ENCODE measurements around the gene SMAD7.

The SMAD7 gene, protein sequence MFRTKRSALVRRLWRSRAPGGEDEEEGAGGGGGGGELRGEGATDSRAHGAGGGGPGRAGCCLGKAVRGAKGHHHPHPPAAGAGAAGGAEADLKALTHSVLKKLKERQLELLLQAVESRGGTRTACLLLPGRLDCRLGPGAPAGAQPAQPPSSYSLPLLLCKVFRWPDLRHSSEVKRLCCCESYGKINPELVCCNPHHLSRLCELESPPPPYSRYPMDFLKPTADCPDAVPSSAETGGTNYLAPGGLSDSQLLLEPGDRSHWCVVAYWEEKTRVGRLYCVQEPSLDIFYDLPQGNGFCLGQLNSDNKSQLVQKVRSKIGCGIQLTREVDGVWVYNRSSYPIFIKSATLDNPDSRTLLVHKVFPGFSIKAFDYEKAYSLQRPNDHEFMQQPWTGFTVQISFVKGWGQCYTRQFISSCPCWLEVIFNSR

DNA sequence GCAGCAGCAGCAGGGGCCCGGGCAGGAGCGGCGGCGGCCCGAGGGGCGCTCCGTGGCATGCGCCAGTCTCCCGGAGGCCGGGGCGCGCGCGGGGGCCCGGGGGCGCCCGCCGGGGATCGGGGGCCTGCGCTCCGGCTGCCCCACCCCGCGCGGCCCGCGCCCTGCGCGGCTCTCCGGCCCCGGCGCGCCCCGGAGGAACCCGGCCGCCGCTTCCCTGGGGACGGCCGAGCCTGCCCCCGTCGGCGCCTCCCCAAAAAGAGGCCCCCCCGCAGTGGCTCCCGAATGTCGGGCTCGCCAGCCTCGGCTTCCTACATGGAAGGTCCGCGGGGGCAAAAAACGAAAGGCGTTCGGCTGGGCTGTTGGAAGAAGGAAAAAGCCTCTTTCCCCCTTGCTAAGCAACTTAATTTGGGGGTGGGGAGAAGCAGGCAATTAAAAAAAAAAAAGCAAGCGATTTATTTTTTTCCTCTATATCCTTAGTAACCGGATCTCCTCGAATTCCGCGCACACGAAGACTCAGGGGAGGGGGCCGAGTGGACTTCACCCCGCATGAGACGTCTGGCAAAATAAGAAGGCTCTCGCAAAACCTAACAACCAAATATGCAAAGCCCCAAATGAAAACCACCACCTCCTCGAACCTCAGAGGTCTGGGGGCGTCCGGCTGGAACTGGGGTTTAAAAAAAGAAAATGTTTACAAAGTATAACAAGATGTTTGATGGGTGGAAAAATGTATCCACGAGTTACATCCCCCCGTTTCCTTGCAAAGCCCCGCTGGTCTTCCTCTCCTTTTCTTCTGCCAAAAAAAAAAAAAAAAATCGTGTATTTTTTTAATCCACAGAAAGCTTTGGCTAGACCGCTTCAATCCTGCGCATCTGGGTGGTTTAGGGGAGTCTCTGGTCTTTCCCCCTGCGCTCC is at the start of gene SMAD7:
TSS of gene SMAD7 (minus strand) at position 430 of the 912 bp plus-strand sequence. CDS start 541 bp downstream, outside the sequence.
- DNase-seq = no peak

DNA sequence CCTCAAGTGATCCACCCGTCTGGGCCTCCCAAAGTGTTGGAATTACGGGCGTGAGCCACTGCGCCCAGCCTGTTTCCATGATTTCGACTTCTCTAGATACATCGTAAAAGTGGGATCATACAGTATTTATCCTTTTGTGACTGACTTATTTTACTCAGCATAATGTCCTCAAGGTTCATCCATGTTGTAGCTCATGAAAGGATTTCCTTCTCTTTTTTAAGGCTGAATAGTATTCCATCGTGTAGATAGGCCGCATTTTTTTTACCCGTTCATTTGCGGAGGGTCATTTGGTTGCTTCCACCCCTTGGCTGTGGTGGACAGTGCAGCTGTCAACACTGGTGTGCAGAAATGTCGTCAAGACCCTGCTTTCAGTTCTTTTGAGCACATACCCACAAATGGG is 48.8 kb upstream of the SMAD7 start:
- no peak for DNase-seq

- no peak for DNase-seq
Observed at GRCh38 chr18:48997985-48998831, 47.4 kb upstream of the SMAD7 start.

DNA sequence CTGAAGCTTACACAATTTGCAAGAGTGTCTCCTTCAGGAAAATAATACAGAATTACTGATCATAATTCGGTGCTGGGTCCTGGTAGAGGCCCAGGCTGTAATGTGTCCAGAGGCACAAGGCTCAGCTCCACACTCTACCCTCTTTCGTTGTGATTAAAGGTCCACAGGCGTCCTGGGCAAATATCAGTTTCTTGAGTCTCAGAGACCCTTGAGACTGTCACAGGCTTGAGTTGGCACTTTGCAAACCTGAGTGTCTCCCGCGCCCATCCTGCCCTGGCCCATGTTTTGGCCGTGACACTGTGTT is 46.9 kb upstream of the SMAD7 start:
- no peak for DNase-seq

DNA sequence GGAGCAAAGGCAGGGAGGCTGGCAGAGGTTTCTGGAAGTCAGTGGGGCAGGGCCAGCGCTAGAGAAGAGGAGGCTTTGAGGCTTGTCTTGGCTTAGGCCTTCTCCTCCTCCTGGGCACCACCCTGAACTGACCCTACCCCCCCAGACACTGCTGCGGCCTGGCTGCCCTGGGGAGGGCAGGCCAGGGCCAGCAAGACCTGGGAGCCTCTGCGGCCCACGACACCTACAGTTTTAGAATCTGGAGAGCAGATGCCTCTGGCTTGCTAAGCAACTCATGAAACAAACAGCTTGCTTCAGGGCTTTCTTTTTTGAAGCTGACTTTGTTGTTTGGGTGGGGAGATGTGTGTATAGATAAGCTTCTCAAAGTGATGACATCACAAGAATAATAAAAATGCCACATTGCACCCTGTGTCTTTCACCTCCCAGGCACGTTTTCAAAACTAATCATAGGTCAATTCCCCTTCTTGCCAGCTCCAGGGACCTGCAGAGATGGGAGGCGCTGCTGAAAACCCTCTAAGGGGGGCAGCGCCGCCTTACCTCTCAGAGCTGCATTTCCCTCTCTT is 46.2 kb upstream of the SMAD7 start:
- DNase-seq = no peak

GRCh38 chr18:48996041-48996440 is 45.3 kb upstream of the SMAD7 start:
- DNase-seq = no peak

DNA sequence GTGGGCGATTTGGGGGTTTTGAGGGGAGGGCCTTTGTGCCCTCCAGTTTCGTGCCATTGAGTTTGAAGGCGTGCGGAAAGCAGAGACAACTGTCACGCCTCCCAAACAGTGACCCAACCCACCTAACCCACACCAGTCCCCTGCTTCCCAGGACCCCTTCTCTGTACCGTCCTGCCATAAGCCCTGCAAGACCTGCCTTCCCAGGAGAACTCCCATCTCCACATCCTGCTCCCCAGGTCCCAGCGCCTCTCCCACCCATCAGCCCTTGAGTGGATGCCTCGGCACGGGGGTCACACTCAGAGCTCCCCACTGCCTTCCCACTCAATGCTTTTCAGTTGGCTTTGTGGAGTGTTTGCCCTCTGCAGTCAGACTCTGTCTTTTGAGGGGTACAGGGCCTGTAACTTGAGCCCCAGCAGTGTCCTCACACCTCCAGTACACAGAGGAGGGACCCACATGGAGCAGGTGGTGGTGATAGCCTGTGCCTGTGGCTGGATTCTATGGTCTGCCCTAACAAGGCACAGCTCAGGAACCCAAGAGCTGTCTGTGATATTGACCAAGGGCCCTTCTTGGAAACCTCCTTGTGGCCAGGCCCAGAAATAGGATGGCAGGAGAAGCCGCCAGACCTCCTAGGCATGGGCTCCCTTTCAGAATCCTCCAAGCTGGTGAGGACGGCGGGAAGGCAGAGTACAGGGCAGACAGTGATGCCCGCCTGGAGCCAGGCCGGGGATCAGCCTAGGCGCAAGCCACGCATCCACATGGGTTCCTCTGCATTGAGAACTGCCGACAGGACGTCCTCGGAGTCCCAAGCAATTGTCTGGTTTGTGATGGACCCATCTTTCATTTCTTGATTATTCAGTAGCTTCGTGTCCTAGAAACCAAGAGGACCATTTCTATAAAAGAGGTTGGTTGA is 44.4 kb upstream of the SMAD7 start:
- DNase-seq = no peak

DNA sequence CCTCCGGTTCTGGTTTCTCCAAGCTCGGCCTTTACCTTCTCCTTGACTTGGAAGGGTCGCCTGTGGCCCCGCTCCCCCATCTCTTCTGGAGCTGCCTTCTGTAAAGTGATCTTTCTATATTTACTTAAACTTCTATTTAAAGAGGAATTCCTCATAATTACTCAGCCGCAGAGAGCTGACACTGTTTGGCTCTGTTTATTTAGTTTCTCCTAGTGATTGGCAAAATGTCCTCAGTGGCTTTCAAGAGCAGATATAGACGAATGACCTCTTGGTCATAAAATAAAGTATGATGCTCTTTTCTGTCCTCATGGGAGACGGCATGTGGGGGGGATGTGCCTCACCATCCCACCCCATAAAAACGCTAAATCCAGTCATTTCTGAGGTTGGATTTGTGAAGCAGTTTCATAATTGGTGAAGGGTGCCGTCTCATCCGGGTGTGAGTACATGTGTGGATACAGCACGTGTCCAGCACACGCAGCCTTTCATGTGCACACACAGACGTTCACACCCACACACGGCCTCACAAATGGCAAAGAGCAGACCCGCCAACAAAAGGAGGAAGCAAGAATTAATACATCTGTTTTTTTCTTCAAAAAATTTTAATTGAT is 43.4 kb upstream of the SMAD7 start:
- DNase-seq = no peak

GRCh38 chr18:48993586-48993985 is 42.8 kb upstream of the SMAD7 start:
- DNase-seq = no peak

DNA sequence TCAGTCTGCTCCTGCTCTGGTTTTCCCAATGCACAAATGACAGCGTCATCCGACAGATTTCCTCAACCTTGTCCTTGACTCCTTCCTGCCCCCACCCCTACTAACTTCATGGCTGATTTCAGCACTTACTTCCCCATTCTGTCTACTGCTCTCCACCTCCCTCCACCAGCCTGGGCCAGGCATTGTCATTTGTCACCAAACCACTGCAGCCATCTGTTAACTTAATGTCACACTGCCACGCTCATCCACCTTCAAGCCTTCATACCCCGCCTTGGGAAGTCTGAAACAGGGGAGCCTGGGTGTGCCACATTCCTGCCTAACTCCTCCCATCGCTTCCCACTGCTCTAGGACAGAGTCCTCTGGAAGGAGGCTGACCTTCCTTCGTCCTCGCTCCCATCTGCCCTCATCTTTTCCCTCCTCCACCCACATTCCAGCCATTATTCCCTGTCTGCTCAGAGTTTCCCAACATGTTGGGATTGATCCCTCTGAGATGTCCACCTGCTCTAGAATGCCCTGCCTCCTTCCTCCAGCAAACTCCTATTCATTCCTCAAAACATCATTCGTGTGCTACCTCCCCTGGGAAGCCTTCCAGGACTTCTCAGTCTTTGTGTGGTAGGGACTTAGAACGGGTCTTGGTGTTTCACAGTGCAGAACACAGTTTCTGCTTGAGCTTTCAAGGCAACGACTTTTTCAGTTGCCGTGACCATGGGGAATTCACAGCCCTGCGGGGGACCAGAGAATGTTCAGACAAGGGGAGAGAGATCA is 42.2 kb upstream of the SMAD7 start:
- no peak for DNase-seq

DNA sequence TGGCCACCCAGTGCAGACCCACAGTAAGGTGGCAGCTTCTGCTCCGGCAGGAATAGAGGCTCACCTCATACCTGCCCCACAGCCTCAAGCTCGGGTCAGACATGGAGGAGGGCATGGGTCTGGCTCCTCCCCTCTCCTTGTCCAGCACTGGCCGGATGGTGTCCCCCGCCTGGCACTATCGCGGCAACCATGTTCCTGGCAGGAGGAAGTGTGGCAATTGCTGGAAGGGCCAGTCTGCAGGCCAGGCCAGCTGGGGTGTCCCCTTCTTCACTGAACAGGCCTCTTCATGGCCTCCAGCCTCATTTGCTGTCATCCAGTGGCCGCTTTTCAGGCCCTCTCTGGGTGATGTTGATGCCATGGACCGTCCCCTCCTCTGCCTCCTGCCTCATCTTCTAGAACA is 41.4 kb upstream of the SMAD7 start:
- no peak for DNase-seq

DNA sequence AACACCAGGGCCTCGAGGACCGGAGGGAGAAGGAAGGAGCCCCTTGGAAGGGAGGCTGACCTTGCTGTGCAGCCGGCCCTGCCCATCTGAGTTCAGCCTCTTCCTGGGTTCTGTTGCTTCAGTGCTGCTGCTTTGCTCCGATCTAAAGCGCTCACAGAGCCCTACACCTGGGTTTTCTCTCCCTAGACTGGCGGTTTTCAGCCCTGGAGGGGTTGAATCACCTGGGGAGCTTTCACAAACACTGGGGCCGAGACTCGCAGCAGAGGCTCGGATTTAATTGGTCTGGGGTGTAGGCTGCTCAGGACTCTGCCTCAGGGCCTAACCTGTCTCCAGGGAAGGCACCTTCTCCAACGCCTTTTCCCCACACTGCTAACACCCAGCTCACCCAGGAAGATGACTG is 40.9 kb upstream of the SMAD7 start:
- DNase-seq = no peak

GRCh38 chr18:48991319-48991660 is 40.5 kb upstream of the SMAD7 start:
- DNase-seq = no peak

GRCh38 chr18:48990481-48991318 is 39.9 kb upstream of the SMAD7 start:
- DNase-seq = no peak

DNA sequence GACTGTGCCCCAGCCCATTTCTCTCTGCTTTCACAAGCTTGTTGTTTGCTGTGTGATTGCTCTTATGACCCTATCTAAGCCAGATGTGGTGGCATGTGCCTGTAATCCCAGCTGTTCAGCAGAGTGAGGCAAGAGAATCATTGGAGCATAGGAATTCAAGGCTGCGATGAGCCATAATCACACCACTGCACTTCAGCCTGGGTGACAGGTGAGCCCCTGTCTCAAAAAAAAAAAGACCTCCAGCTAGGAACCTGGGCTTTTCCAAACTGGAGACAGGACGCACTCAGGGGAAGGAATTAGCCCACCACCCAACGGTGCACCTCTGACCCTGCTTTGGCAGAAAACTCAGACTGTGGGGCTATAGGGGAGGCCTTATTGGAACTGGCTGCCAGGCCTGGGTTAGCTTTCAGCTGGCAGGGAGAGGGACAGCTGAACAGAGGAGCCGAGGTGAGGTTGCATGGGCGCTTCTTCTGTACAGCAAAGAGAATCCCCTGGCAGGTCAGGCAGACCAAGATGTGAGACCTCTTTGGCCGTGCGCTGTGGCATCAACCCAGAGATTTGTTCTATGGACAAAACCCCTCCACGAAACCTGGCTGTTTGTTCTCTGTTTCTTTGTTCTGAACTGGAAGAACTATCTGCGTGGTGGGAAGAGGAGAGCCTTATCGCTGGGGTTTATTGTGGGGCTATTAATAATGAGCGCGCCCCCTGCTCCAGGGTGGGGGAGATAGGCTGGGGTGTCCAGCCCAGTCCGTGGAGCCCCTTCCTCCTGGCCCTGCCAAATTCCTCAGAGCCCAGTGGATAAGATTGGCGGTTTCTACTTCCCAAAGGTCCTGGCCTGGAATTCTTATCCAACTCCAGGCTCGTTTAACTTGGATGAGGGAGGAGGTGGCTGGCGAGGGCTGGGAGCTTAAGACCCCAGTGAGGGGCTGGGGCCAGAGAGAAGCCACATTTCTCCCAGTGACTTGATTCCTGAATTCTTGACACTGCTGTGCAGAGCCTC is 38.8 kb upstream of the SMAD7 start:
- no peak for DNase-seq

DNA sequence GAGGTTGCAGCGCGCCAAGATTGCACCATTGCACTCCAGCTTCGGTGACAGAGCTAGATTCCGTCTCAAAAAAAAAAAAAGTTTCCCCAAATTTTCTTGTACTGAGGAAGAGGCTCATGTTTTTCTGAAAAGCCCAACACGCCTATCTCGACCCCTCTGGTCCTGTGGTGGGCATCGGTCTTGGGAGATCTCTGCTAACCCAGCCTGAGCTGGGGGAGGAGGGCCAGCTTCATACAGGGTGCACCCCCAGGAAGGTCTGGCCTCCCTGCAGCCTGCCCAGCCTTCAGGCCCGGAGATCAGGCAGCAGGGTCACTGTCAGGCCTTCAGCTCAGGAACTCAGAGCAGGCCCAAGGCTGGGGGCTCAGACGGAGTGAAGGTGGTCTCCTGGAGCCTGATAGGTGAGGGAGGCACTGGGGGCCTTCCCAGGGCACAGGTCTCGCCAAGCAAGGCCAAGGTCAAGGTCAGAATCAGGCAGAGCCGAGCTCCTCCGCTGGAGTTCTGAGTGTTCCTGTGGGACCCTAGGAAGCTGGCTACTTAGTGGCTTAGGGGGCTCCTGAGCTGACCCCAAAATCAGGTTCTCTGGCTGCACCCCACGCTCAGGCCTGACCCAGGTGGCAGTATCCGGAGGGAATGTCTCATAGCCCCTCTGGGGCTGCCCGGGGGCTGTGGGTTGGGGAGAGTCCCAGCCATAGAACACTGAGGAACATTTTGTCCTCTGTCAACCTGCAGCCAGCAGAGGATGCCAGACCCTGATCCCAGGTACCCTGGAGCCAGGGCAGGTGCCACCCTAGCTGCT is 37.9 kb upstream of the SMAD7 start:
- DNase-seq = no peak

GRCh38 chr18:48987821-48988220 is 37.1 kb upstream of the SMAD7 start:
- no peak for DNase-seq
